ENCODE results near the gene PALD1.

DNA sequence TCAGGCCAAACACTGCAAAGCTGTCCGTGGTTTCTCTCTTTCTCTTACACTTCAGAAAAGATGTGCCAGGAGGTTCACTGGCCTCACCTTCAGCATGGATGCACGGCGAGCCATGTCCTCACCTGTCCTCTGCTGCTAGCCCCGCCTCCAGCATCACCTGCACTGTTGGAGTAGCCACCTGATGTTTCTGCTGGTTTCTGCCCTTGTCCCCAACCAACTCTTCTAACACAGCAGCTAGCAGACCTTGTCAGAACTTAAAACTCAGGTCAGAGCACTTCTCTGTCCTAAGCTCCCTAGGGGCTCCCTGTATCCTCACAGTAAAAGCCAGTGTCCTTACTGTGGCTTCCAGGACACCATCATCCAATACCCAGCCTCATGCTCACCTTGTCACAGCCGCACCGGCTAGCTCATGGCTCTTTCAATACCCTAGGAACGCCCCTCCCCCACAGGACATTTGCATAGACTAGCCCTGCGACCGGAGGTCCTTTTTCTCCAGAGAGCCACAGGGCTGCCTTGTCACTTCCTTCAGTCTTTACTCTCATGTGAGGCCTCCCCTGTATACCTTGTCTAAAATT, 15.2 kb downstream of the PALD1 start:
- no peak for TF ChIP-seq SP1 (IDR thresholded peaks at IDR 0.05)
- TF ChIP-seq FOXA1 (IDR thresholded peaks at IDR 0.05), result no peak
- TF ChIP-seq LEF1 (IDR thresholded peaks at IDR 0.05; ENCODE audit: borderline replicate concordance), result no peak
- no peak for TF ChIP-seq SUZ12 (IDR thresholded peaks at IDR 0.05)
- no peak for TF ChIP-seq TARDBP (IDR thresholded peaks at IDR 0.05)
- no peak for TF ChIP-seq ARNT (IDR thresholded peaks at IDR 0.05)

Measured in HEK293T (cell line).